Hepatocyte (in vitro differentiated cells): ENCODE data around the gene ZNF138. TPM values are rescaled to one million over a fixed set of nuclear protein-coding genes. Genes with fewer than 3 reads are reported as not detected.

Experiments
- DNase-seq: peaks from one replicate; pipeline ENCODE4 v3.0.0-alpha.2; 2016; ENCODE audit warnings: low spot score
- H2AFZ ChIP-seq: fragments of 200-600 bp; sonication (generic); 2 replicates; pipeline ENCODE4 v1.6.0; 2016; ENCODE audit warnings: antibody characterized with exemption, mild to moderate bottlenecking
- H3K27ac ChIP-seq: fragments of 200-600 bp; sonication (generic); 2 replicates; pipeline ENCODE4 v1.5.1; 2016; ENCODE audit warnings: mild to moderate bottlenecking
- H3K27me3 ChIP-seq: fragments of 200-600 bp; sonication (generic); 2 replicates; pipeline ENCODE4 v1.6.1; 2016
- H3K36me3 ChIP-seq: fragments of 200-600 bp; sonication (generic); replicated peaks from 2 replicates; pipeline ENCODE4 v1.5.1; 2016; ENCODE audit warnings: low read depth; ENCODE audit not compliant: insufficient read depth
- H3K4me1 ChIP-seq: fragments of 200-600 bp; sonication (generic); 2 replicates; pipeline ENCODE4 v1.5.1; 2016; ENCODE audit warnings: mild to moderate bottlenecking, moderate library complexity; ENCODE audit not compliant: insufficient read depth
- H3K4me2 ChIP-seq: fragments of 200-600 bp; sonication (generic); 2 replicates; pipeline ENCODE4 v1.6.0; 2016
- H3K4me3 ChIP-seq: fragments of 200-600 bp; sonication (generic); 2 replicates; pipeline ENCODE4 v1.5.1; 2016; ENCODE audit warnings: mild to moderate bottlenecking
- H3K79me2 ChIP-seq: fragments of 200-600 bp; sonication (generic); 2 replicates; pipeline ENCODE4 v1.6.0; 2017; ENCODE audit warnings: mild to moderate bottlenecking
- H3K9me2 ChIP-seq: fragments of 200-600 bp; sonication (generic); replicated peaks from 2 replicates; pipeline ENCODE4 v1.6.0; 2017; ENCODE audit warnings: mild to moderate bottlenecking; ENCODE audit not compliant: insufficient read depth
- H3K9me3 ChIP-seq: fragments of 200-600 bp; sonication (generic); 2 replicates; pipeline ENCODE4 v1.5.1; 2016; ENCODE audit warnings: low read depth, mild to moderate bottlenecking
- H4K20me1 ChIP-seq: fragments of 200-600 bp; sonication (generic); 2 replicates; pipeline ENCODE4 v1.6.0; 2016; ENCODE audit warnings: mild to moderate bottlenecking; ENCODE audit not compliant: insufficient read depth, poor library complexity, severe bottlenecking
- CTCF ChIP-seq: fragments of 200-600 bp; sonication (generic); IDR thresholded peaks from 2 replicates; pipeline ENCODE4 v1.5.1; 2016; ENCODE audit warnings: antibody characterized with exemption, mild to moderate bottlenecking; ENCODE audit not compliant: poor library complexity
- EZH2 ChIP-seq: fragments of 200-600 bp; sonication (generic); IDR thresholded peaks from 2 replicates; pipeline ENCODE4 v1.6.1; 2016; ENCODE audit warnings: antibody characterized with exemption, mild to moderate bottlenecking, borderline replicate concordance
- EZH2phosphoT487 ChIP-seq: fragments of 200-600 bp; sonication (generic); IDR thresholded peaks from one replicate; pipeline ENCODE4 v1.6.1; 2018; ENCODE audit warnings: antibody characterized with exemption, mild to moderate bottlenecking, low read depth, moderate library complexity; ENCODE audit not compliant: unreplicated experiment, severe bottlenecking
- WGBS: methylation state at CpG from one replicate; pipeline ENCODE4 v1.1.6; 2016; ENCODE audit warnings: low lambda C conversion rate; ENCODE audit errors: missing lambda C conversion rate; 5-methylcytosine and 5-hydroxymethylcytosine counted together
- polyA plus RNA-seq: library from polyadenylated mRNA; unstranded; fragments of >200 nt; fragmentation: Nextera tagmentation; extraction: Ambion mirVana; gene quantifications from 2 replicates; pipeline ENCODE4 v1.2.1, GENCODE V29; 2016
- total RNA-seq: library from RNA; depleted of rRNA; stranded (reverse); fragments of >200 nt; gene quantifications from 2 replicates; pipeline ENCODE4 v1.2.3, GENCODE V29; 2014

Gene ZNF138
- total and polyA plus RNA-seq, 2 experiments from 2014 or later = 3.8 to 9.6 TPM

GRCh38 chr7:64869912-64870562 lies 75.8 kb downstream of the ZNF138 start:
- Histone ChIP-seq H3K4me1 (no peaks in the 10 kb centered on the region), H3K79me2 (no peaks in the 10 kb centered on the region), H3K4me2 (no peak overlapping the region), H4K20me1 (no peaks in the 10 kb centered on the region), H2AFZ (no peak overlapping the region), H3K4me3 (no peak overlapping the region), H3K9me2 (no peaks in the 10 kb centered on the region), H3K27me3 (no peaks in the 10 kb centered on the region), H3K9me3 (no peaks in the 10 kb centered on the region), H3K27ac (no peak overlapping the region), H3K36me3 (no peaks in the 10 kb centered on the region)
- TF ChIP-seq CTCF = no peak
- no peak for TF ChIP-seq EZH2phosphoT487
- TF ChIP-seq EZH2 = no peak
- no peak for DNase-seq
- 91% methylated on average over 32 of the region's 32 CpGs for WGBS

- Histone ChIP-seq H3K36me3 (no peaks in the 10 kb centered on the region), H2AFZ (no peak overlapping the region), H3K27me3 (no peaks in the 10 kb centered on the region), H3K9me3 (no peaks in the 10 kb centered on the region), H3K4me2 (no peak overlapping the region), H4K20me1 (no peaks in the 10 kb centered on the region), H3K9me2 (no peaks in the 10 kb centered on the region), H3K79me2 (no peaks in the 10 kb centered on the region), H3K4me1 (no peaks in the 10 kb centered on the region), H3K27ac (no peak overlapping the region), H3K4me3 (no peak overlapping the region)
- WGBS = 86% methylated on average over 13 of the region's 13 CpGs
- TF ChIP-seq EZH2phosphoT487 (no peak), CTCF (no peak), EZH2 (no peak)
- DNase-seq = no peak
Measured at GRCh38 chr7:64870656-64871055, 76.4 kb downstream of the ZNF138 start.

GRCh38 chr7:64871761-64872160 lies 77.5 kb downstream of the ZNF138 start:
- no peaks in the 10 kb centered on the region for H3K79me2 ChIP-seq
- H3K9me2 ChIP-seq = no peaks in the 10 kb centered on the region
- H3K9me3 ChIP-seq = no peaks in the 10 kb centered on the region
- H2AFZ ChIP-seq = no peak overlapping the region
- 64% methylated on average over 8 of the region's 8 CpGs for WGBS
- DNase-seq = no peak
- H3K4me2 ChIP-seq = no peak overlapping the region
- TF ChIP-seq EZH2 (no peak), CTCF (no peak), EZH2phosphoT487 (no peak)
- H3K36me3 ChIP-seq = no peaks in the 10 kb centered on the region
- H3K27me3 ChIP-seq = no peaks in the 10 kb centered on the region
- H3K4me1 ChIP-seq = no peaks in the 10 kb centered on the region
- H4K20me1 ChIP-seq = no peaks in the 10 kb centered on the region
- H3K27ac ChIP-seq = no peak overlapping the region
- H3K4me3 ChIP-seq = no peak overlapping the region
